ENCODE results near the gene LIPC.

LIPC gene

DNA sequence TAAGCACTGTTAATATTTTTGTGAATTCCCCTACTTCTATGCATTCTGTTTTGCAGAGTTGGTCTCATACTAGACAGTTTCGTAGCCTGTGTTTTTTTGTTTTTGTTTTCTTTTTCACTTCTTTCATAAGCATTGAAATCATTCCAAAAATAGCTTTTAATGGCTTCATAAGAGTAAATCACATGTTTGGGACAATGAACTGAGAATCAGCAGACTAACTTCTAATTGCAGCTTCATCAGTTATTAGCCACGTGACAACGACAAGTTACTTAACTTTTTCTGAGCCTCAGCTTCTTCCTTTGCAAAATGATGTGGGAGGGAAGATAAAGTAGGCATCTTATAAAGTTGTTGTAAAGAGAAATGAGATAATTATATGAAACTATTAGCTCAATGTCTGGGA lies 124.8 kb downstream of the LIPC start:
- no peak for FAIRE-seq

DNA sequence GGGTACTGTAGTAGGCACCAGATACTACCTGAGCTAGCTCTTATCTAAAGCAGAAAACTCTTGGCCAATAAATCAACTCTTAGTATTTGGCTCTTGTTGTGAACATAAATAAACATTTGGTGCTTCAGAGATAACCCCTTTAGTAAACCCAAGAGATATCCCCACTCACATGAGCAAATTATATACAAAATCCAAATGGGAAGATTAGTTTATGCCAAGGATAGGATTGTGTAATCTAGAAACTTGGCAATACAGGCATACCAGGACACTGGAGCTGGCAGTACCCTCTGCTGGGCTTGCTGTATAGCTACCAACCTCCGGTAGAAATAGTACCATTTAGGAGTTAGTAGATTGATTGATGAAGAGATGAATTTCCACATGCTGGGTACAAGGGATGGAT lies 127.0 kb downstream of the LIPC start:
- FAIRE-seq: no peak

DNA sequence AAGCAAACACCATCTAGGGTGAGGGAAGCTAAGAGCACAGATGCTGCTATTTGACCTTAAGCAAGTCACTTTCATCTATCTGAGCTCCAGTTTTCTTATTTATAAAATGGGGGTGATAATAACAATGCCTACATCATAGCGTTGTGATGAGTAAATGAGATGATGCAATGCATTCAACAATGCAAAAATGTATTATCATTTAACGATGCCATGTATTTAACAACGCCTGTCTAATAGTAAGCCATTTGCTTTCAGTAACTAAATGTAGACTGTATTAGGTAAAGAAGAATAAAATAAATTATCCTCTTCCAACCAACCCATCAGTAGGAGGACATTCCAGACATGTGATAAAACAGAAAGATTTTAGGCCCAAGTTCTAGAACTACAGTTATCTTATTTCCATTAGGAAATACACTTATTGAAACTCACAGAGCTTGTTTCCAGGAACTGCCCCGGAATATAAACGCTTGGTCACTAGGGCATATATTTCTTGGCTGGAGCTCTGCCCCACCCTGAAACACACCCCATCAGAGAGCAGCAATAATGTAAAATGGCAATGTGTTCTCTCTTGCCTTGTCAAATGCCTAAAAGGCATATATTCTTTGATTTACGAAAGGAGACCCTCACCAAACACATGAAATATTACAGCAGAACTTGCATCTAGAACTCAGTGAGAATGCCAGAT lies 128.3 kb downstream of the LIPC start:
- peak; percentile 18 for FAIRE-seq

DNA sequence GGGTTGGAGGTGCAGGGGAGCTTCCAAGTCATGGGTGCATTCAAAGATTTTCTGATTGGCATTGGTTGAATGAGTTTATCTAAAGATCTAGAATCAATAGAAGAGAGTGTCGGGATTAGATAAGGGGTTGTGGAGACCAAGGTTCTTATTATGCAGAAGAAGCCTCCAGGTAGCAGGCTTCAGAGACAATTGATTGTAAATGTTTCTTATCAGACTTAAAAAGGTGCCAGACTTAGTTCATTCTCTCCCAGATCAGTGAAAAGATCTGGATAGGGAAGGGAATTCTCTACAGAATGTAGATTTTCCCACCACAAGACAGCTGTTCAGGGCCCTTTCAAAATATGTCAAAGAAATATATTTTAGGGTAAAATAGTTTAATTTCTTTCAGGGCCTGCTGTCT lies 129.5 kb downstream of the LIPC start:
- no peak for FAIRE-seq

DNA sequence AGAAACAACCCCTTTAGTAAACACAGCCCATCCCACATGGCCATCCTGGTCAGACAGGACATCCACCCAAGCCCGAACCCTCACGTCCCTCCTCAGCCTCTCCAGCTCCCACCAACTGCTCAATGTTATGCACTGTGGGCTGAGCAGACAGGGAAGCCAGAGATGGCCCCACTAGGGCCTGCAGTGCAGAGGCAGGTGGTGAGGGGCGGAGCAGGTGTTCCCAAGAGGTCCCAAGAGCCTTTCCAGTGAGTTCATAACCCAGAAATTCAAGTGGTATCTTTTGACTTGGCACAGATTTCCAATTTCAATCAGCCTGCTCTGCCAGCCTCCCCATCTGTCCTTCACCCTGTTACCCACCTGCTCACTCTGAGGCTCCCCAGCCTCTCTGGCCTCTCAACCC lies 130.3 kb downstream of the LIPC start:
- no peak for FAIRE-seq

DNA sequence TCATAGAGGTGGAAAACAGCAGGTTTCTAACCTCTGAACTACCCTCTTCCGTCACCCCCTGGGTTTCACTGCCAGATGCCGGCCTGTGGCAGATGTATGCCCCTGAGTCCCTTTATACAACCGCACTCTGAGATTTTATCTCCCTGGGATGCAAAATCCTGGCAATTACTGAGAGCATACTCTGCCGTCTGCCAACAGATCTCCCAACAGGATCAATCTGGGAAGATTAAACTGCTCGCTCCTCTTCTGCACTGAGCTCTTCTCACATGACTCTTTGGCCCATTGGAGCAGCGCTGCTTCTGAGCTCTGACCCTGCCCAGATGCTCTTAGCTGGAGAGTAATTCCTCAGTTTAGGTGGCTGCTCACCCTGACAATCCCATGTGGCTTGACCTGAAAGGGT lies 133.2 kb downstream of the LIPC start:
- FAIRE-seq: no peak

DNA sequence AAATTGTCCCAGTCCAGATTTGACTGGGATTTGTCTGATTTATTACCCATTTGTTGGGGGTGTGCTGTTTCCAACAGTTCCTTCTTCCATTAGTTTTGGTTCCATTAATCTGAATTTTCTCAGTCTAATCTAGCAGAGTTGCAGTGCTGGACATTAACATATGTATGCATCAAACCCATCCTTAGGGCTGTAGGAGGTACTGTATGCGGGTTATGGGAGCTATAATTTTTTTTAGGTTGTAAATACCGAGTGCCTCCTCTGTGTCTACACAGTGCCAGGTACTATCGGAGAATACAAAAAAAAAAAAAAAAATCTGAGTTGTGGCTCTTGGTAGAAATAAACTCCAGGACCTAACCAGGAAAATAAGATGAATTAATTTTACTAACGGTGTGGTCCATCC lies 133.8 kb downstream of the LIPC start:
- no peak for FAIRE-seq

DNA sequence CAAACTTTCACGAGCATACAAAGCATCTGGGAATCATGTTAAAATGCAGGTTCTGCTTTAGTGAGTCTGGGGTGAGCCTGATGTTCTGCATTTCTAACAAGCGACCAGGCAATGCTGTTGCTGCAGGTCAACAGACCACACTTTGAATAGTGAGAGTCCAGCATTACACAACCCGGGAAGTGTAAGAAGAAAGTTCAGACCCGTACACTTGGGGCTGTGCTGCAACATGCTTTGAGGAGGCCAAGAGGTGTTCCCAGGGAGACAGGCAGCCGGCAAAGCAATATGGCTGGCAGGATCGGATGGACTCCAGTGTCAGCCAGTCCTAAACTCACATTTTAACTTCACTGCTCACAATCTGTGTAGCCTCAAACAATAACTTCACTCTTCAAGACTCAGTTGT lies 134.2 kb downstream of the LIPC start:
- no peak for FAIRE-seq

DNA sequence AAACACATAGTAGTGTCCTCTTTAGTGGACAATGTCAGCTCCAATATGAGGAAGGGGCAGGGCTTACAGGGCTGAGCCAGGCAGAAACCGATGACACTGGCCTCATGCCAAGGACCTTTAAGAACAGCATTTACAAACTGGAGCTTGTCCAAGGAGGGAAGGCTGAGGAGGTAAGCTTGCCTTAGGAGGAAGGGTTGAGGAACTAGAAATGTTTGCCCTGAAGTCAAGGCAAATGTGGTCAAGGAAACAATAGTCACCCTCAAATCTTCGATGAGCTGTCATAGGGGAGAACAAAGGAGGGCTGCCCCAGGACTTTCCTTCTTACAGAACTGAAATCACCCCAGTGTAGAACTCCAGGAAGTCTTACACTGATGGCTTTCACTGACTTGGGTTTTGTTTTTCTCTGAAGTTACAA lies 136.4 kb downstream of the LIPC start:
- FAIRE-seq: no peak

DNA sequence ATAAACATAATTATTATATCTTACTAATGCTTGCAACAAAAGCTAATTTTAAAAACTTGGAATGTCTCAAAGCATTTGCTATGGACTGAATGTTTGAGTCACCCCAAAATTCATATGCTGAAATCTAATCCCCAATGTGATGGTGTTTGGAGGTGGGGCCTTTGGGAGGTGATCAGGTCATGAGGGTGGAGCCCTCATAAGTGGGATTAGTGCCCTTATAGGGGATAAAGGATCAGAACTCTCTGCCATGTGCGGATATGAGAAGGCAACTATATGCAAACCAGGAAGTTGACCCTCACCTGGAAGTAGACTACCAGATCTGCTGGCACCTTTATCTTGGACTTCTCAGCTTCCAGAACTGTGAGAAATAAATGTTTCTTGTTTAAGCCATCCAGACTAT lies 137.7 kb downstream of the LIPC start:
- FAIRE-seq: no peak

DNA sequence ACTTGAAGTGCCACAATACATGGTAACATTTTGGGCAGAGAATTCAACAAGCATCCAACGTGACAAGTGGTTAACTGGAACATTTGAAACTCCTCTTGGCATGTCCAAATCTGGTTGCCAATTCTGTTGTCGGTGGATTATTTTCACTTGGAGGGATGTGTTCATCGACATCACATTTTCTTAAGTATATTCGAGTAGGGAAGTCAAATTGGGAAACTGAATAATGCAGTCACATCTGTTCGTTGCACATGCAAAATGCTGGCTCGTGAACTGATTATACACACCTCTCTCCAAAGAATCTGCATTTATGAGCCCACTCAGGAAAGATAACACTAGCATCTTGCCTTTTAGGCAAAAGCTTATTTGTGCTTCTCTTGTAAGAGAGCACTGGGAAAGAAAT lies 139.7 kb downstream of the LIPC start:
- FAIRE-seq: no peak

DNA sequence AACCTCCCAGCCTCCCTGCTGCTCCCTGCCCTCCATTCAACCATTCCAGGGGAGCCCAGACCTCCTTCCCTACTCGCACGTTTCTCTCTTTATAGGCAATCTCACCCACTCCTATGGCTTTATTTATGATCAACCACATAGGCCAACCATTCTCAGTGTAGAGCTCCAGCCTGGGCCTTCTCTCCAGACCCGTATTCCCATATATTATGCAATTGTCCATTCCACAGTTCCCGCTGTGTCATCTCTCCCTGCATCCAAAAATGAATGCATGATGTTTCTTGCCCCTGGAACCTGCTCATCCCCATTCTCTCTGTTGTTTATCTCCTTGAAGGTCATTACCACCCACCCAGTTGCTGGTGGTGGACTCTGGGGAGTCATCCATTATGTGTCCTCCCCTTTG lies 140.7 kb downstream of the LIPC start:
- no peak for FAIRE-seq

DNA sequence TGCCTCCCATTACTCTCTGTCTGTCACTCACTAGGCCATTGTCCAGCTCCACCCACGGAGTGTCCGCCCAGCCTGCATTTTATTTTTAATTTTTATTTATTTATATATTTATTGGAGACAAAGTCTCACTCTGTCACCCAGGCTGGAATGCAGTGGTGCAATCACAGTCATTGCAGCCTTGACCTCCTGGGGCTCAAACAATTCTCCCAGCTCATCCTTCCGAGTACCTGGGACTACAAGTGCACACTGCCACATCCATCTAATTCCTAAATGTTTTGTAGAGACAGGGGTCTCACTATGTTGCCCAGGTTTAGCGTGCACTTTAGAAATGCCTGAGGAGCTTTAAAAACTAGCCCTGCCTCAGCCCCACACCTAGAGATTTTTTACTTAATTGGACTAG lies 141.5 kb downstream of the LIPC start:
- FAIRE-seq: no peak

DNA sequence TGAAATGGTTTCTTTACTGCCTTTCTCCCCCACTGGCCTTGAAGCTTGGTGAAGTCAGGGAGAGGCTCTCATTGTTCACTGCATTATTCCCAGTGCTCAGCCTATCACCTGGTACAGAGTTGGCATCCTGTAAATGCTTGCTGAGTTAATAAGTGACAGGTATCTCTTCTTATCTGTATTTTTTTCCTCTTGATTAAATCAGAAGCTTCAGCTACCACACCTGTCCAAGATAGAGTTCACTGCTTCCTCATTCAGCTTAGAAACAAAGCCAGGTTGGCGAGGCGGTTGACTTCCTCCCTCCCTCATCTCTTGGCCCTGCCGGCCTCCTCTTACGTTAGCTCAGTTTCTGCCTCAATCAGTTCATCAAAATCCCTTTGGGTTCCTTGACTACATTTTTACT lies 142.8 kb downstream of the LIPC start:
- FAIRE-seq: peak; percentile 10

DNA sequence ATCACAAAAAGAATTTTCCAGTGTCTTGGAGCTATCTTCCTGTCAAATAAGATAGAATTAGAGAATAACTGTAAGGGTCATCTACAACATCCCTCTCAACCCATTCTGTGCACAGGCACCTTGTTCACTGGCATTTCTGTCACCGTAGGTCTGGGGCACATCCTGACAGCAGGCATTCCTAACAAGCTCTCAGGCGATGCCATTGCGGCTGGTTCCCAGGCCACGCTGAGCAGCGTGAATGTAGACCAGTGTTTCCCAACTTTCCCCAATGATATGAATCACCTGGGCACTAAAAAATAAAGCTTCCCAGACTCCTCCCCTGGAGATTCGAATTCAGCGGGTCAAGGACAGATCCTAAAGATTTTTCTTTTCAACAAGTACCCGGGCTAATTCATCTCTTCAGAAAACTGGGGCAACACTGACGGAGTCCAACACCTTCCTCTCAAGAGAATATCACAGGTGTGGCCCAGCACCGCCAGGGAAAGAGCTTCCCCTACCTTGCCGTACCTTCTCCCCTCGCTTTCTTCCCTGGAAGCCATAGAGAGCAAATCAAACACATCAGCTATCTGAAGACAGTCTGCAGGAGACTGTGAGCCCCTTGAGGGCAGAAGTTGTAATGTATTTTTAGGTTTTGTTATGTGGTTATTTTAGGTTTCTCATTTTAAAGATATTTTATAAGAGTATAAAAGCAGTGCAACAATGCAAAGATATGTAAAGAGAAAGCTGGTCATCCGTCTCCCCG lies 143.4 kb downstream of the LIPC start:
- no peak for FAIRE-seq

DNA sequence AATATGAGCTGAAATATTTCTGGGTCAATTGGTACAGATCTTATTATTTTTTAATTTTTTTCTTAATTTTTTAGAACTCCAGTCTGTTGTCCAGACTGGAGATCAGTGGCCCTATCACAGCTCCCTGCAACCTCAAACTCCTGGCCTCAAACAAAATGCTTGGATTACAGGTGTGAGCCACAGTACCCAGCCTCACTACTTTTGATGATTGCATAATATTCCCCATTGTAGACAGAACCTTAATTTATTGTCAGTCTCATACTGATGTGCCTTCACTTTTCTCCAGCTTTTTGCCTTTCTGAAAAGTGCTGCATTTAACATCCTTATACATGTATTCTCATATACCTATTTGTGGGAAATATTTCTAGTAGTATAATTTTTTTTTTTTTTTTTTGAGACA lies 144.9 kb downstream of the LIPC start:
- FAIRE-seq: no peak

DNA sequence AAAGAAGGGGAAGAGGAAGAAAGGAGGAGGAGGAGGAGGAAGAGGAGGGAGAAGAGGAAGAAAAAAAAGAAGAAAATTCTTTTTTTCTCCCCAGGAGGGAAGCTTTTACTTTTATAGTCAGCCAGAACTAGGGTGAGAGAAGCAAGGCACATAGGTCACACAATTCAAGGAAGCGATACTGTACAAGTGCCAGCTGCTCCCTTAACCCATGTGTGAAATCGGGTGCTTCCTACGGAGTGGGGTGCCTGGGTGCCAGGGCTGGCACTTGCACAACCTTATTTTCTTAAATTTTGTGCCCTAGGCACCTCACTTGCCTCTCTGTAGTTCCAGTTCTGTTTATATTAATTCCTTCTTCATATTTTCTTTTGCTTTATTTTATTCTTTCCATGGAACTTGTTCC lies 150.4 kb downstream of the LIPC start:
- FAIRE-seq: no peak

DNA sequence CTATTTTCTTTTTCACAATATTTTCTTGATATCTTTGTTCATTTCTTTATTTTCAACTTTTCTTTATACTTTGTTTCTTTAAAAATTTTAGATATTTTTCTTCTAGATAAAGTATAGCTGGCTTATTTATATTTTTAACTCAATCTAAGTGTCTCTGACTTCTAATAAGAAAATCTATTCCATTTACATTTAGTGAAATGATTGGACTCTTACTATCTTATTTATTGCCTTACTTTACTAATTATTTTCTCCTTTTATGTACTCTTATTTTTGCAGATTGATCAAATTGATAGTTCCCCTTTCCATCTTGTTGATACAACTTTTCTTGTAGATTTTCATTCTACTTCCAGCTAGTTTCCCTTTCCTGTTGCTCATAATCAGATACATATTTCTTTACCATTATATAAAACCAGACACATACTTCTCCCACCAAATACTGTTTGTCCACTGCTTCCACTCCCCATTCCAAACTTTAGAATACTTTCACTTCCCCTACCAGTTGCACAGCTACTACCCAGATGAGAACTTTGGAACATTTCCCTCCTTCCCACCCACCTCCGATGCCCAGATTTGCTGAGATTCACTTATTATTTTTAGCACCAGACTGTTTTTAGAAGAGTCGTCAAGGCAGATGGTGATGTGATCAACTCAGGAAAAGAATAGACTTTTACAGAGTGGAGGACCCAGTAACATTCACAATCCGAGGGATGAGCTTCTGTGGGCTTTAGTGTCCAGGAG lies 151.5 kb downstream of the LIPC start:
- peak; percentile 61 for FAIRE-seq

DNA sequence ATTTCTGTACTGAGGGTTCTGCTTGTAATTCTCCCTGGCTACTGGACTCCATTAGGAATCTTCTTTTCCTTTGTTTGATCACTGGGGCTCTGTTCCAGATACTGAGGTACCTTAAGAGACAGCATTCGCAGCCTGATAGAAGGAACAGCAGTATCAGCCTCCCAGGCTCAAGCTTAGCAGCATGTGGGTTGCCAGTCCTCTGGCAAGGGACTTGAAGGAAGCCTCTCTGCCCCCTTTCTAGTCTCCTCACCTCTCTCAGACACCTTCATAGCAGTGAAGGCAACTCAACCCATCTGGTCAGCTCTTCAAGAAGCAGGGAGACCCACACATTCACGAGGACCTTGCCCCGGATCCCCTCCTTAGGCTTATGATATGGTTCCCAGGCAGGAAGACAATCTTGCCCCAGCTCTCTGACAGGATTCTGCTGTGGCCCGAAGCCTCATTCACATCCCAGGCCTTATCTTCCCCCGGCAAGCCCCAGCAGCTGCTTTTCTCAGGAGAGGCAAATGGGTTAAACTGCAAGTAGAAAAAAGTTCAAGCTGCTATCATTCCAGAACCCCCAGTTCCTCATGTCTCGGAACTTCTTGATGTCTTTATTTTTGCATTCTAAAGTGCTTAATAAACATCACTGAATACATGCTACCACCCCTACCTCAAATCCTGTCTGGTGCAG lies 153.1 kb downstream of the LIPC start:
- no peak for FAIRE-seq

DNA sequence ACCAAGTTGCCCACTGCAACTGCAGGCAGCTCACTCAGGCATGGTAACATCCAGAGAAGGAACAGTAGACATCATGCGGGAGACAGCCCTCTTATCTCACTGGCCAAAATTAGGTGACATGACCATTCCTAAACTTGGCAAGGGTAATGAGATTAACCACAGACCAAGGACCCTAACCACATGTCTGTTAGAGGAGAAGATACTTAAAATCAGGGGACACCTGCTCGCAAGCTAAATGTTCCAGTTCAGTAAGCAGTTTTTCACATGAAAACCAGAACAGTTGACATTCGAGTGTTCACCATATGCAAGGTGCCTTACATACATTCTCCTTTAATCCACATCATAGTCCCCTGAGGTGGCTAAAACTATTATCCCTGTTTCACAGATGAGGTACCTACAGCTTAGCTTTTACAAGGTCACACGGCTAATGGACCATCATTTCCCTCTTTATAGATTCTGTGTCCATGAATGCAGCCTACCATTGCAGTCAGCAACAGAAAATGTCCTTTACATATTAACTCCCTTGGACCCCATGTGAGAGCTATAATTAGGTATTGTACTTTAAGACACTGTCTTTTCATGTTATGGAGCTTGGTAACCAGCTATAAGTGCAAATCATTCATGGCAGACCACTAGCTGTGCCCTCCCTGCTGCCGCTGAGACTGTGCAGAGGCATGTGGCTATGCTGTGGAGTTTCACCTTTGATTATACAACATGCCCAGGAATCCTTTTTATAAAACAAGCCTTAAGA lies 154.1 kb downstream of the LIPC start:
- FAIRE-seq: no peak

DNA sequence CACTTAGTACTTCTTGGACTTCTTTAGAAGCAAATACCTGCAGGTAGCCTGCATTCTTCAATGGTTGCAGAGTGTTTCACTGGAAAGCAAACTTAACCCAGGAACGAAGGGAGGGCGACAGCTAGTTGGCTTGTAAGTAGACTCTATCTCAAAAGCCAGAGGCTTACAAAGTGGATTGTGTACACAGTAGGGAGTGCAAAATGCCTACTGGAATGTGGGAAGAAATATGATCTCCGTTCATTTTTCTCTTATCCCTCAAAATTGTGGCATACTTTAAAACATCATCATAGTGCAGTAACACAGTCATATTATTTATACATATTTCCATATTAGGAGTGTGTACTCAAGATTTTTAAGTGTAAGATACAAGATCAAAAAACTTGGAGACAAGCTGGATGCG lies 155.7 kb downstream of the LIPC start:
- no peak for FAIRE-seq

DNA sequence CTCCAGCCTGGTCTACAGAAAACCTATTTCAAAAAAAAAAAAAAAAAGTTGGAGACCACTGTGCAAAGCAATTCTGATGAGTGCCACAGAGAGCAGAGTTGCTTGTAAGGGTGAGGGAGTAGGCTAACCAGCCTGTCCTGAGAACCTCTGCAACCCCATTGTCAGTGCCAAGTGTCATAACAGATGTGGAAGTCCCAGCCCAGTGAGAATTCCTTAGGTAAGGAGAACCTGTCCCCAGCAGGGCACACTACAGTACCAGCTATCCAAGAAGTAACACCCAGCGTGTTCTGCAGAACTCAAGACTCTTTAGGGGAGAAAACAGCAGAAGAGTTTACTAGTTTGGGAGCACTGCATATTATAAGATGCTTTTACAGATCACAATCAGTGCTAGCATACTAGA lies 156.3 kb downstream of the LIPC start:
- no peak for FAIRE-seq

DNA sequence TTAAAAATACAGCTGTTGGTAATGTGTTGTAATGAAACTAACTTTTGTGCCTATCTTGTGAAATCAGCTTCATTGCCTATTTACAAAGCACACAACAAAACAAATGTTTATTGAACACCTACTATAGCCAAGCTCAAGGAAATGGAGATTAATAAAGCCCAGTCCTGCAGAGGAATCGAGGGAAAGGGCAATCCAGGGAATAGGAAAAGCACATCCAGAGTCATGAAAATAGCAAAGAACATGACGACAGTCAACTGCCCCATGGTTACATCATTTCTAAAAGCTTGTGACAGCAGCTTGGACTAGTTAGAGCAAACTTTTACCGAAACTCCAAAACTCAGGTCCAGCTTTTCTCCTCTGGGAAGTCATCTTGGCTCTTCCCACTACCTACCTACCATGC lies 157.3 kb downstream of the LIPC start:
- FAIRE-seq: no peak

Data from colon (tissue), 2 donors.